GM23248 (cell line): ENCODE results near the gene TRMT112.

Experiments used
- EZH2 ChIP-seq: fragments of 200-600 bp; sonication (generic); IDR thresholded peaks from 2 replicates; pipeline ENCODE4 v1.6.1; 2018; ENCODE audit warnings: antibody characterized with exemption, mild to moderate bottlenecking; ENCODE audit not compliant: insufficient read depth, poor library complexity, severe bottlenecking
- EZH2phosphoT487 ChIP-seq: fragments of 200-600 bp; sonication (generic); IDR thresholded peaks from 2 replicates; pipeline ENCODE4 v1.6.1; 2018; ENCODE audit warnings: antibody characterized with exemption, moderate library complexity, mild to moderate bottlenecking, low read depth; ENCODE audit not compliant: insufficient read depth

GRCh38 chr11:64320556-64320955, 3.2 kb upstream of the TRMT112 start:
- TF ChIP-seq EZH2 = no peak
- TF ChIP-seq EZH2phosphoT487 = no peak
